Duodenal mucosa (tissue), 2 donors: ENCODE results near the gene LYSMD2.

Experiments used
- H3K27ac ChIP-seq: one replicate; pipeline ENCODE4 v1.7.0; 2013; ENCODE audit warnings: low read depth, low read length
- H3K27me3 ChIP-seq, 2 donors: one replicate each; pipeline ENCODE4 v1.7.0; 2013; ENCODE audit warnings: low read length in 2 of 2, control low read depth in 1 of 2; ENCODE audit not compliant: insufficient read depth in 2 of 2, control insufficient read depth in 1 of 2
- H3K36me3 ChIP-seq, 2 donors: one replicate each; pipeline ENCODE4 v1.7.0; 2013; ENCODE audit warnings: low read length in 2 of 2, control low read depth in 1 of 2; ENCODE audit not compliant: insufficient read depth in 2 of 2, control insufficient read depth in 1 of 2
- H3K4me1 ChIP-seq, 2 donors: one replicate each; pipeline ENCODE4 v1.7.0; 2013; ENCODE audit warnings: low read length in 2 of 2, control low read depth in 1 of 2; ENCODE audit not compliant: insufficient read depth in 2 of 2, control insufficient read depth in 1 of 2
- H3K4me3 ChIP-seq, 2 donors: one replicate each; pipeline ENCODE4 v1.7.0; 2013; ENCODE audit warnings: low read length in 2 of 2, low read depth in 1 of 2
- H3K9ac ChIP-seq, 2 donors: one replicate each; pipeline ENCODE4 v1.7.0; 2013; ENCODE audit warnings: low read length in 2 of 2, low read depth in 1 of 2
- H3K9me3 ChIP-seq, 2 donors: one replicate each; pipeline ENCODE4 v1.7.0; 2013; ENCODE audit warnings: low read length in 2 of 2, control low read depth in 1 of 2; ENCODE audit not compliant: control insufficient read depth in 1 of 2

Gene LYSMD2

DNA sequence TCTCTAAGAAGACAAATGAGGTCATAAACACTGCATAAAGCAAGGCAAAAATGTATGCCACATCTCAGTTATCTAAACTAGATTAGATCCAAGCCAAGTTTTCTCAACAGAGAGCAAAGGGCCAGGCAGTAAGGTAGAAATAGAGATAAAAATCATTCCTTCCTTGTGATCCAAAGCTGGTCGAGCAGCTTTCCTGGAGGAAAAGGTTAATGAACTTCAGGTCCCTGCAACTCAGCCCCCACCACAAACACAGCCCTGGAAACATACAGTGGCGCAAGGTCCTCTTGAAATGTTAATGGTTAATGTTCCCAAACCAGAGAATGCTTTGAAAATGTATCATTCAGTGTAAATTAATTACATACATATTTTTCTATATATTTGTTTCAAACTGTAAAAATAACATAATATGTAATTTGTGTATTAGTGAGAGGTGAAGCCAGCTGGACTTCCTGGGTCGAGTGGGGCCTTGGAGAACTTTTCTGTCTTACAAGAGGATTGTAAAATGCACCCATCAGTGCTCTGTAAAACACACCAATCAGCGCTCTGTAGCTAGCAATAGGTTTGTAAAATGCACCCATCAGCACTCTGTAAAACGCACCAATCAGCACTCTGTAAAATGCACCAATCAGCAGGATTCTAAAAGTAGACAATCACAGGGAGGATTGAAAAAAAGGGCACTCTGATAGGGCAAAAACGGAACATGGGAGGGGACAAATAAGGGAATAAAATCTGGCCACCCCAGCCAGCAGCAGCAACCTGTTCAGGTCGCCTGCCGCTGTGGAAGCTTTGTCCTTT is 17.1 kb downstream of the LYSMD2 start:
- Histone ChIP-seq H3K4me3 (no peak overlapping the region), H3K9ac (no peak overlapping the region), H3K36me3 (no peaks in the 10 kb centered on the region), H3K9me3 (no peaks in the 10 kb centered on the region), H3K27ac (no peak overlapping the region), H3K4me1 (peaks cover 39 to 48% of the 10 kb centered on the region in 2 donors), H3K27me3 (no peaks in the 10 kb centered on the region)

DNA sequence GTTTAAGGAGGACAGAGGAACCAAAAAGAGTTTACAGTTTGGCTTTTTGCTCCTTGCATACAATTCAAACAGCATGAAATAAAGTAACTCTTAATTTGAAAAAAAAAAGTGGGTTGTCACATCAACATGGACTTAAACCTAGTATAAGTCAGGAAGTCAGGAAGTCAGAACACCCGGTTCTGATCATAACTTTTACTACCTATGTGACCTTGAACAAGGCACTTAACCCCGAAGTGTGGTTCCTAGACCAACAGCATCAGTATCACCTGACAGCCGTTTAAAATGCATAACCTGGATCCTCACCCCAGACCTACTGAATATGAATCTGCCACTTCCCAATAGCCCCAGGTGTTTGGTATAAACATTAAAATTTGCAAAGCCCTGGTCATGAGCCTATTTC is 18.7 kb downstream of the LYSMD2 start:
- H3K4me1 ChIP-seq = peaks cover 30 to 45% of the 10 kb centered on the region in 2 donors
- H3K36me3 ChIP-seq = no peaks in the 10 kb centered on the region
- no peak overlapping the region for H3K4me3 ChIP-seq
- H3K9me3 ChIP-seq = no peaks in the 10 kb centered on the region
- no peak overlapping the region for H3K27ac ChIP-seq
- H3K9ac ChIP-seq = no peak overlapping the region
- no peaks in the 10 kb centered on the region for H3K27me3 ChIP-seq

DNA sequence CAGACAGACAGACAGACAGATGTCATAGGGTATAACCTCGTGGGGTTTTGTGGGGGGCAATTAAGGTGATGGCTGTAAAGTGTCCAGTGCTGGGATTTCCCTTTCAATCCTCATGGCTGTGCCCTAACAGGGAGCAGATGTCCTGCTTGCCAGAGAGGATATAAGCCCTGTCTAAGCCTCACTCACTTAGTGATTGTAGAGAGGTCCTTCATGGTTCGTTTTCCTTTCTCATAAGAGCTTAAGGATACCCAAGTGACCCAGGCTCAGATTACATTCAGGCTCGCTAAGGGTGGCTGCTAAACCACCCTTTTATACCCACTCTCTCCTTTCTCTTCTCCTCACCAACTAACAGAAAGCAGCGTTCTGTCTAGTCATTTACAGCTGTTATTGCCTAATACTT is 19.2 kb downstream of the LYSMD2 start:
- no peak overlapping the region for H3K4me3 ChIP-seq
- H3K27me3 ChIP-seq = no peaks in the 10 kb centered on the region
- no peak overlapping the region for H3K27ac ChIP-seq
- no peaks in the 10 kb centered on the region for H3K9me3 ChIP-seq
- H3K9ac ChIP-seq = no peak overlapping the region
- no peaks in the 10 kb centered on the region for H3K36me3 ChIP-seq
- H3K4me1 ChIP-seq = peaks cover 30 to 45% of the 10 kb centered on the region in 2 donors

DNA sequence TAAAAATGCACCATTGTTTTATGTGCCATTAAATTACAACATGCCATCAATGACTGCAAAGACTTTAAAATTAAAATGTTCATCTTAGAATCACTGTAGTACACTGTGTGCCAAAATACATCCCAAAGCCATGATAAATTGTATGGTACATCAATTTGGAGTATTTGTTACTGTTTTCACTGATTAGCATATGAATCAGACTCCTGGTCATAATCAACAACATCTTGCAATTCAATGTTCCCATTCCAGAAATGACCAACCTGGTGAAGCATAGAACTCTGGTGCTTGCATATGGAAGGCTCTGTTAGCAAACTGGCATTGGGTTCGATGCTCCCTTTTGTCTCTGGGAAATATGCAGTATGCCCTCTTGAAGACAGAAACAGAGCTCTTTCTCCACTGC is 22.5 kb downstream of the LYSMD2 start:
- Histone ChIP-seq H3K27me3 (no peaks in the 10 kb centered on the region), H3K9ac (no peak overlapping the region), H3K36me3 (no peaks in the 10 kb centered on the region), H3K27ac (no peak overlapping the region), H3K4me1 (peaks cover 20 to 32% of the 10 kb centered on the region in 2 donors), H3K9me3 (no peaks in the 10 kb centered on the region), H3K4me3 (no peak overlapping the region)

DNA sequence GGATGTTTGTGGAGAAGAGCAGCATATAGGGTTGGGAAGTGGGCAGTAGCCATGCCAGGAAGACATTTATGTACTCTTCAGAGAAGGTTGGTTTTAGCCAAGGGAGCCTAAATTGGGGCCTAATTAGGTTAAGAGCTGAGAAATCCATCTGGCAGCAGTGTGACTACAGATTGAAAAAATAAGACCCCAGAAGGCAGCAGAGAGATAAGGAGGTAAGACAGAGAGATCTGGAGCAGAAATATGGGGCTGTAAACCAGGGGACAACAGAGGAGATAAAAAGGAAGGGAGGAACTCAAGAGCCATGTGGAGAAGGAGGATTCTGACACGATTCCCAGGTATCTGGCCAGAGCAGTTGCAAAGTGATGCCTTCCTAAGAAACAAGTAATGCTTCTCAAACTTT is 23.3 kb downstream of the LYSMD2 start:
- Histone ChIP-seq H3K9me3 (no peaks in the 10 kb centered on the region), H3K9ac (no peak overlapping the region), H3K4me1 (peaks cover 14 to 25% of the 10 kb centered on the region in 2 donors), H3K36me3 (no peaks in the 10 kb centered on the region), H3K27me3 (no peaks in the 10 kb centered on the region), H3K4me3 (no peak overlapping the region), H3K27ac (no peak overlapping the region)

DNA sequence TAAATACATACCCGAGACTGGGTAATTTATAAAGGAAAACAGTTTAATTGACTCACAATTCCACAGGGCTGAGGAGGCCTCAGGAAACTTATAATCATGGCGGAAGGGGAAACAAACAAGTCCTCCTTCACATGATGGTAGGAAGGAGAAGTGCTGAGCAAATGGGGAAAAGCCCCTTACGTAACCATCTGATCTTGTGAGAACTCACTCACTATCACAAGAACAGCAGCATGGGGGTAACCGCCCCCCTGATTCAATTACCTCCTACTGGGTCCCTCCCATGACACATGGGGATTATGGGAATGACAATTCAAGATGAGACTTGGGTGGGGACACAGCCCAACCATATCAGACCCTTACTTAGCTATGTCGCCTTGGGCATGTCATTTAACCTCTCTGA is 28.4 kb downstream of the LYSMD2 start:
- Histone ChIP-seq H3K4me1 (no peaks in the 10 kb centered on the region), H3K9me3 (no peaks in the 10 kb centered on the region), H3K27ac (no peak overlapping the region), H3K36me3 (no peaks in the 10 kb centered on the region), H3K9ac (no peak overlapping the region), H3K27me3 (no peaks in the 10 kb centered on the region), H3K4me3 (no peak overlapping the region)

DNA sequence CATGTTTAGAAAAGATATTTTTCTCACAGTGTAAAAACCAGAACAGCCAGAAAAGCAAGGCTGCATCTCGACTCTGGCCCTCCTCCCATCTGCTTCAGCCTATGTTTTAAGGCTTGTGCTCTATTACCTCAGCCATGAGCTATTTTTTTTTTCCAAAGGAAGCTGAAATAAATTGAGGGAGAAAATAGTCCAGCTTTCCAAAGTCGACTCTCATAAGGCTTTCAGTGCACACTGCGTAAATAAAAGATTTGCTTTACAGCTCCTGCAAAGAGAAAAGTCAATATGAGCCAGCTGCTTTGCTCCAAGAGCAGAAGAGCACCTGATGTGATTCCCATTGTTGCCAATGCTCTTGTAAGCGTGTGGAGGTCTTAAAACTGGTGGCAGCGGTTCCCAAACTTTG is 29.4 kb downstream of the LYSMD2 start:
- Histone ChIP-seq H3K4me3 (no peak overlapping the region), H3K9ac (no peak overlapping the region), H3K4me1 (no peaks in the 10 kb centered on the region), H3K9me3 (no peaks in the 10 kb centered on the region), H3K27ac (no peak overlapping the region), H3K27me3 (no peaks in the 10 kb centered on the region), H3K36me3 (no peaks in the 10 kb centered on the region)

DNA sequence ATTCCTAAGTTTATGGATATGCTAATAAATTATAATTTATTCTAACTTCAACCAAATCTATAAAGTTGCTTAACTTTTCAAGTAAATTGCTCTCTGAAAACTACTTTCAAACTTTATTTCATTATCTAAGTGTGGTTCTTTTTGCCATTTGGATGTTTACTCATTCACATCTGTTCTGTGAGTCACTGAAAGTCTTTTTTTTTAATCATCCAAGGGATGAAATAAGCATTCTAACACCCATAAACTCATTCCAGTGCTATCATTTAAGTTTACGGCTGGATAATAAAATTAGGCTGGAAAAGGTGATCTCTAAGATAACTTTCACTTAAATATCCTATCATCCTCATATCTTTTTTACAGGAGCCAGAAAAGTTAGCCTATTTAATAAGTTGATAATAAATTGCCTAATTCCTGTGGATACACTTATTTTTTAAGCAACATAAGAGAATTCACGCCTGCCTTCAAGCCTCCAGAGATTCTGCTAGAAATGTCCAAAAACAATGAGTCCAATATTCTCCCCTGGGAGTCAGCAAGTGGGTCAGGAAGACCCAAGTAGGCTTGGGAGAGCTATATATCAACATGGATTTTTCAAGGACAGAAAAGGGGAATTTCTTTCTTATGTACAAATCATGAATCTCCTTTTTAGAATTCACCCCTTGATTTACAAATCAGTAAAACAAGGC is 30.4 kb downstream of the LYSMD2 start:
- no peak overlapping the region for H3K9ac ChIP-seq
- no peaks in the 10 kb centered on the region for H3K36me3 ChIP-seq
- H3K27ac ChIP-seq = no peak overlapping the region
- no peaks in the 10 kb centered on the region for H3K4me1 ChIP-seq
- H3K4me3 ChIP-seq = no peak overlapping the region
- no peaks in the 10 kb centered on the region for H3K9me3 ChIP-seq
- no peaks in the 10 kb centered on the region for H3K27me3 ChIP-seq

DNA sequence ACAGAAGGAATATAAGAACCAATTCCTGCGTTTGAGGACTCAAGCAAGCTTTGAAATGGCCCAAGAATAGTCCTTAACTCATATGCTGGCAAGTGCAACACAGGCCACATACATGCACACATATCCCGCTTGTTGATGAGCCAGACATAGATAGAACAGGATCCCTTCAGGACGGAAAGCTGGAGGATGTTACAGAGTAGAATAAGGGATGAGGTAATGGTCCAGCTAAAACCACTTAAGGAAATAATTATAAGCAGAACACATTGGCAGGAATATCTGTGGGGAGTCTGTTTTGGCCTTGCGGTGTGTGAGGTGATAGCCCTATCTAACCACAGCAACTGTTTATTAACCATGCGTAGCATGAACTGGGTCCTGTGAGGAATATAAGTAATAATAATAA is 31.2 kb downstream of the LYSMD2 start:
- Histone ChIP-seq H3K27me3 (no peaks in the 10 kb centered on the region), H3K4me3 (no peak overlapping the region), H3K36me3 (no peaks in the 10 kb centered on the region), H3K4me1 (no peaks in the 10 kb centered on the region), H3K9ac (no peak overlapping the region), H3K27ac (no peak overlapping the region), H3K9me3 (no peaks in the 10 kb centered on the region)

DNA sequence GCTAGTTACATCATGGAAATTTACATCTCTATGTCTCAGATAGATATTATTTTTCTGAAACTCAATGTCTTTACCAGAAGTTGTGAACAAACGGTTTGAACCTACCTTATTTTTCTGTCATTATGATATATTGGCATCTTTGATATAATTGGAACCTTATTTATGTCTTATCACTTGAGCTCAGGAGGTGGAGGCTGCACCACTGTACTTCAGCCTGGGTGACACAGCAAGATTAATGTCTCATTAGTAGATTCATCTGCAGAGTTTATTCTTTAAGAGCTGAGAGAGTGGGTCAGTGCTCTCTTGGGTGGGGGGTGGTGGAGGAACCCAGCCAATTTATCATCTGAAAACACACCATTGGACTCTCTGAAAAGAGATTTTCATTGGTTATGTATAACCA is 34.7 kb downstream of the LYSMD2 start:
- Histone ChIP-seq H3K4me1 (no peaks in the 10 kb centered on the region), H3K9ac (no peak overlapping the region), H3K27me3 (peaks cover 0 to 10% of the 10 kb centered on the region in 2 donors), H3K9me3 (no peaks in the 10 kb centered on the region), H3K27ac (no peak overlapping the region), H3K36me3 (no peaks in the 10 kb centered on the region), H3K4me3 (no peak overlapping the region)
